Astrocyte of the cerebellum (primary cell): ENCODE results near the gene OR5D13.

ENCODE experiments used
- DNase-seq: peaks from one replicate; pipeline ENCODE4 v3.0.0-alpha.2; 2011; ENCODE audit warnings: low read depth
- H3K4me3 ChIP-seq: 2 replicates; pipeline ENCODE4 v1.5.1; 2011; ENCODE audit warnings: mild to moderate bottlenecking, low read depth, low read length, moderate library complexity
- CTCF ChIP-seq: IDR thresholded peaks from 2 replicates; pipeline ENCODE4 v1.5.1; 2012; ENCODE audit warnings: low read length, low read depth, moderate library complexity, mild to moderate bottlenecking; ENCODE audit errors: missing control alignments
- in situ Hi-C: cut with HindIII; loops from 2 replicates; pipeline ENCODE4 v1.10.0; 2017; ENCODE audit warnings: low sequenced_read_pairs

The OR5D13 gene

GRCh38 chr11:55806248-55806647 lies 33.0 kb downstream of the OR5D13 start:
- in situ Hi-C loops: no loop called here
- H3K4me3 ChIP-seq: no peak overlapping the region
- no peak for DNase-seq
- TF ChIP-seq CTCF: no peak

GRCh38 chr11:55811067-55811466 lies 37.8 kb downstream of the OR5D13 start, which contains the start of gene OR5L1:
Gene OR5L1, plus strand, starts transcription at chr11:55811367. Its CDS starts 100 bp downstream, at chr11:55811467.
- in situ Hi-C loops: no loop called here
- no peak for TF ChIP-seq CTCF

GRCh38 chr11:55819330-55819729 lies 46.1 kb downstream of the OR5D13 start, which contains the start of gene OR5D18:
Gene OR5D18, plus strand, starts transcription at chr11:55819630. Its CDS starts 0 bp downstream, at chr11:55819630.
- no peak for DNase-seq
- no peak within 1 kb of the TSS for H3K4me3 ChIP-seq
- TF ChIP-seq CTCF: no peak
- in situ Hi-C loops: no loop called here

More at GRCh38 chr11:55811067-55811466, 37.8 kb downstream of the OR5D13 start, which contains the start of gene OR5L1:
- H3K4me3 ChIP-seq: no peak within 1 kb of the TSS
- DNase-seq: no peak
